ENCODE results near the gene NBPF1. TPM values are rescaled to one million over a fixed set of nuclear protein-coding genes. Genes with fewer than 3 reads are reported as not detected.
"Not testable (repeated sequence)": the region's sequence is repeated elsewhere in the genome, so short reads cannot be mapped to it uniquely, and the experiment has no call there.

Gene NBPF1
- total RNA-seq, 1 experiment from 2014 or later, result 28.9 TPM

DNA sequence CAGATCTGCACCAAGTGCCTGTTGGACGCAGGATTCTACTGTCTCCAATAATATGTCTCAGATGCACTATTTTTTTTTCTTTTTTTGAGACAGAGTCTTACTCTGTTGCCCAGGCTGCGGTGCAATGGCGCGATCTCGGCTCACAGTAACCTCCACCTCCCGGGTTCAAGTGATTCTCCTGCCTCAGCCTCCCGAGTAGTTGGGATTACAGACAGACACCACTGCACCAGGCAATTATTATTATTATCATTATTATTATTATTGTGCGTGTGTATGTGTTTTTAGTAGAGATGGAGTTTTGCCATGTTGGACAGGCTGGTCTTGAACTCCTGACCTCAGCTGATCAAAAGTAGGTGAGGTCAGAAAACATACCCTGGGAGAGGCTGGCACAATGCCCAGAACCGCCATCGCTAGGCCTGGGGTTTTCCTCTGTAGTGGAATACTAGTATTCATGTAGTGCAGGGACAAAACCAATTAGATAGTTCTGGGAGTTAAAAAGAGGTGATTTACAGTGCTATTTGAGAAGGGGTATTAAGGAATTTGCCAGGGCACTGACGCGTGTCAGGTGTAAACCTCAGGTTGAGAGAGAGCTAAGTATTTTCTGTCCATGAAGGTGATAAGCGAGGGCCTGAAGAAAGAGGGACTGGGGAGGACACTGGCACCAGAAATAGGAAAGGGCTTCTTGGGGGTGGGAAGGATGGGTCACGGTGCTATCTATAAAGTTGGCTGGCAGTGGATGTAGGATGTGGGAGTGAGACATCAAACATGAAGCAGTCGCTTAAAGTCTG, 100.5 kb downstream of the NBPF1 start:
- POLR2A ChIA-PET, result interaction anchor here (1.1 to 1.4 kb wide), 4 partner anchors 111 to 392 kb away, joined by 4 to 11 read pairs (median 6); no protein-coding TSS in a partner anchor
- not testable (repeated sequence) for H3K4me3 Mint-ChIP-seq (ENCODE audit: unreplicated experiment)

More for the DNA sequence above, 100.5 kb downstream of the NBPF1 start:
- BruUV-seq (replicated peaks); H3K9me3 Mint-ChIP-seq (ENCODE audit: unreplicated experiment); DNase-seq (ENCODE audit: unreplicated experiment); H3K27ac Mint-ChIP-seq (ENCODE audit: low read depth, unreplicated experiment); H3K36me3 Mint-ChIP-seq (ENCODE audit: insufficient read depth, unreplicated experiment); H3K4me1 Mint-ChIP-seq (ENCODE audit: insufficient read depth, unreplicated experiment); H3K27me3 Mint-ChIP-seq (ENCODE audit: insufficient read depth, unreplicated experiment); intact Hi-C loops (cut with micrococcal nuclease); CTCF ChIA-PET: not testable (repeated sequence)

Other genes starting within 250 kb of the NBPF1 start
- gene SZRD1, start 246.3 kb downstream of the NBPF1 start, total RNA-seq (2022), result 108 and 114 TPM in 2 replicates
- gene SPATA21, start 176.1 kb downstream of the NBPF1 start, total RNA-seq (2022), result not detected in 2 replicates
- 34.1 and 41.4 TPM in 2 replicates for gene NECAP2, start 172.8 kb downstream of the NBPF1 start, total RNA-seq (2022)
- 1,539 and 1,606 TPM in 2 replicates for gene RNU1-1, start 99.3 kb downstream of the NBPF1 start, total RNA-seq (2022)
- gene RNU1-3, start 53.4 kb upstream of the NBPF1 start, total RNA-seq (2022), result 1,539 and 1,606 TPM in 2 replicates
- 1,539 and 1,606 TPM in 2 replicates for gene RNU1-4, start 127.0 kb upstream of the NBPF1 start, total RNA-seq (2022)

Measured in MCF 10A (cell line).